HCT116 (cell line): Measurements from ENCODE around the gene NOSIP. TPM values are rescaled to one million over a fixed set of nuclear protein-coding genes. Genes with fewer than 3 reads are reported as not detected.

Source experiments
- ATAC-seq: fragments of 200-7000 bp; cut with Tn5 transposase; 2 replicates; pipeline ENCODE4 v1.9.1; 2020; ENCODE audit warnings: mild to moderate bottlenecking, moderate library complexity
- BruUV-seq: library from RNA; stranded (reverse); fragments of 400-500 nt; replicated peaks from 2 replicates; lab custom pipeline; 2021; lab: Mats Ljungman, UMichigan
- CTCF ChIA-PET: fragments of 300-600 bp; sonication (Branson Sonifier 250); formaldehyde crosslinking; loops from one replicate; lab custom pipeline; 2021; ENCODE audit warnings: antibody characterized with exemption; lab: Charles Lee
- POLR2A ChIA-PET: fragments of 300-600, 350-600 bp; sonication (Branson Sonifier 250); formaldehyde crosslinking; loops from one replicate; lab custom pipeline; 2021; ENCODE audit warnings: antibody characterized with exemption; lab: Charles Lee
- RAD21 ChIA-PET, 2 experiments: fragments of 300-600 bp; sonication (Branson Sonifier 250); formaldehyde crosslinking; loops; one replicate each; lab custom pipeline; 2023; ENCODE audit warnings: low total read pairs in 2 of 2; ENCODE audit not compliant: uncharacterized antibody in 2 of 2, unreplicated experiment in 2 of 2, low non-redundant PET in 1 of 2; lab: Charles Lee
- DNase-seq: peaks from one replicate; pipeline ENCODE4 v3.0.0-alpha.2; 2010; ENCODE audit warnings: low read depth, low spot score
- H2AFZ ChIP-seq: fragments of 200-600 bp; shearing (Covaris generic), sonication (generic); 2 replicates; pipeline ENCODE4 v1.6.1; 2017; ENCODE audit warnings: low read depth, mixed run types, mixed read lengths, antibody characterized with exemption, low read length; ENCODE audit not compliant: poor library complexity, severe bottlenecking
- H3K27ac ChIP-seq: 2 replicates; pipeline ENCODE4 v1.5.1; 2012; ENCODE audit warnings: low read depth, low read length
- H3K27me3 ChIP-seq: fragments of 200-600 bp; sonication (generic); 2 replicates; pipeline ENCODE4 v1.6.1; 2016; ENCODE audit warnings: mixed run types, low read length, mixed read lengths; ENCODE audit not compliant: insufficient read depth
- H3K36me3 ChIP-seq, 2 experiments: fragments of 200-500 bp in 1 of 2; fragments of 200-600 bp in 1 of 2; sonication (Bioruptor generic) in 1 of 2; sonication (generic) in 1 of 2; 2 replicates each; pipeline versions ENCODE4 v1.5.1 to v1.6.1; 2014 to 2016; ENCODE audit warnings: low read length in 2 of 2, inconsistent platforms in 1 of 2, mixed read lengths in 1 of 2, mixed run types in 1 of 2; ENCODE audit not compliant: insufficient read depth in 2 of 2, control insufficient read depth in 1 of 2
- H3K4me1 ChIP-seq, 2 experiments: fragments of 200-600 bp in 1 of 2; sonication (generic) in 1 of 2; 2 replicates each; pipeline versions ENCODE4 v1.5.1 to v1.6.1; 2012 to 2017; ENCODE audit warnings: low read length in 2 of 2, inconsistent platforms in 1 of 2, mild to moderate bottlenecking in 1 of 2, mixed read lengths in 1 of 2, mixed run types in 1 of 2, moderate library complexity in 1 of 2; ENCODE audit not compliant: insufficient read depth in 2 of 2, control insufficient read depth in 1 of 2
- H3K4me2 ChIP-seq: fragments of 200-600 bp; sonication (generic); 2 replicates; pipeline ENCODE4 v1.6.1; 2017; ENCODE audit warnings: mixed run types, low read length, mixed read lengths
- H3K4me3 ChIP-seq, 2 experiments: fragments of 200-600 bp in 1 of 2; sonication (generic) in 1 of 2; replicated peaks in 1 of 2; 2 replicates each; pipeline ENCODE4 v1.5.1; 2011 to 2016; ENCODE audit warnings: low read length in 2 of 2, control low read depth in 1 of 2, low read depth in 1 of 2, mild to moderate bottlenecking in 1 of 2, mixed read lengths in 1 of 2, mixed run types in 1 of 2
- H3K79me2 ChIP-seq: fragments of 200-600 bp; sonication (generic); 2 replicates; pipeline ENCODE4 v1.6.1; 2017; ENCODE audit warnings: mild to moderate bottlenecking, mixed run types, low read length, moderate library complexity, mixed read lengths; ENCODE audit not compliant: insufficient read depth
- H3K9ac ChIP-seq: fragments of 200-600 bp; sonication (generic); 2 replicates; pipeline ENCODE4 v1.6.1; 2016; ENCODE audit warnings: low read length, mixed read lengths
- H3K9me2 ChIP-seq: fragments of 200-600 bp; sonication (generic), shearing (Covaris generic); 2 replicates; pipeline ENCODE4 v1.6.1; 2017; ENCODE audit warnings: mixed run types, mild to moderate bottlenecking, moderate library complexity; ENCODE audit not compliant: insufficient read depth
- H3K9me3 ChIP-seq, 2 experiments: fragments of 200-500 bp in 1 of 2; fragments of 200-600 bp in 1 of 2; sonication (Bioruptor generic) in 1 of 2; sonication (generic) in 1 of 2; 2 replicates each; pipeline ENCODE4 v1.6.1; 2014 to 2017; ENCODE audit warnings: low read length in 2 of 2, mixed read lengths in 2 of 2, inconsistent platforms in 1 of 2, low read depth in 1 of 2, mild to moderate bottlenecking in 1 of 2, mixed run types in 1 of 2, moderate library complexity in 1 of 2; ENCODE audit not compliant: control insufficient read depth in 1 of 2, insufficient read depth in 1 of 2
- H4K20me1 ChIP-seq: fragments of 200-600 bp; sonication (generic), shearing (Covaris generic); 2 replicates; pipeline ENCODE4 v1.6.1; 2017; ENCODE audit warnings: mixed run types, mild to moderate bottlenecking, moderate library complexity; ENCODE audit not compliant: insufficient read depth
- CBX3 ChIP-seq: IDR thresholded peaks from 2 replicates; pipeline ENCODE4 v1.6.1; 2012; ENCODE audit warnings: low read depth
- CEBPB ChIP-seq: IDR thresholded peaks from 2 replicates; pipeline ENCODE4 v1.6.1; 2012; ENCODE audit warnings: low read depth
- EGR1 ChIP-seq: IDR thresholded peaks from 2 replicates; pipeline ENCODE4 v1.6.1; 2012; ENCODE audit warnings: low read depth
- ELF1 ChIP-seq: IDR thresholded peaks from 2 replicates; pipeline ENCODE4 v1.6.1; 2012; ENCODE audit warnings: low read depth, borderline replicate concordance
- FOSL1 ChIP-seq: IDR thresholded peaks from 2 replicates; pipeline ENCODE4 v1.6.1; 2012; ENCODE audit warnings: low read depth
- SIN3A ChIP-seq: IDR thresholded peaks from 2 replicates; pipeline ENCODE4 v1.6.1; 2012; ENCODE audit warnings: low read depth
- SRF ChIP-seq: IDR thresholded peaks from 2 replicates; pipeline ENCODE4 v1.6.1; 2012; ENCODE audit warnings: low read depth
- TCF7L2 ChIP-seq: IDR thresholded peaks from 2 replicates; pipeline ENCODE4 v1.7.0; 2011; ENCODE audit warnings: borderline replicate concordance, inconsistent platforms; ENCODE audit not compliant: insufficient read depth, insufficient read length; ENCODE audit errors: extremely low read depth
- YY1 ChIP-seq: IDR thresholded peaks from 2 replicates; pipeline ENCODE4 v1.6.1; 2011; ENCODE audit warnings: low read length, low read depth, moderate library complexity, mild to moderate bottlenecking; ENCODE audit not compliant: insufficient replicate concordance; ENCODE audit errors: extremely low read depth
- ZFX ChIP-seq: fragments of 450-650 bp; IDR thresholded peaks from 2 replicates; pipeline ENCODE4 v1.6.1; 2017
- ZNF274 ChIP-seq: fragments of 200-500 bp; sonication (Bioruptor generic); IDR thresholded peaks from 2 replicates; pipeline ENCODE4 v1.6.1; 2014; ENCODE audit warnings: mild to moderate bottlenecking, low read depth, low read length, inconsistent platforms
- intact Hi-C: fragments of 100-400 bp; cut with micrococcal nuclease; formaldehyde crosslinking; loops from 2 replicates; pipeline ENCODE4 v1.10.0; 2022
- total RNA-seq: library from RNA; stranded (reverse); gene quantifications from one replicate; pipeline ENCODE4 v1.2.1, GENCODE V29; 2021; ENCODE audit not compliant: unreplicated experiment
- TF ChIP-seq, protein P1 (sequence below): IDR thresholded peaks from 2 replicates; pipeline ENCODE4 v1.6.1; 2012
- TF ChIP-seq, protein P2 (sequence below): IDR thresholded peaks from 2 replicates; pipeline ENCODE4 v1.6.1; 2011; ENCODE audit warnings: mild to moderate bottlenecking, low read length, moderate library complexity; ENCODE audit not compliant: insufficient replicate concordance; ENCODE audit errors: extremely low read depth
- TF ChIP-seq, protein P3 (sequence below): IDR thresholded peaks from 2 replicates; pipeline ENCODE4 v1.6.1; 2012; ENCODE audit warnings: low read depth

Gene NOSIP
- total RNA-seq, 1 experiment from 2014 or later: 133 TPM

DNA sequence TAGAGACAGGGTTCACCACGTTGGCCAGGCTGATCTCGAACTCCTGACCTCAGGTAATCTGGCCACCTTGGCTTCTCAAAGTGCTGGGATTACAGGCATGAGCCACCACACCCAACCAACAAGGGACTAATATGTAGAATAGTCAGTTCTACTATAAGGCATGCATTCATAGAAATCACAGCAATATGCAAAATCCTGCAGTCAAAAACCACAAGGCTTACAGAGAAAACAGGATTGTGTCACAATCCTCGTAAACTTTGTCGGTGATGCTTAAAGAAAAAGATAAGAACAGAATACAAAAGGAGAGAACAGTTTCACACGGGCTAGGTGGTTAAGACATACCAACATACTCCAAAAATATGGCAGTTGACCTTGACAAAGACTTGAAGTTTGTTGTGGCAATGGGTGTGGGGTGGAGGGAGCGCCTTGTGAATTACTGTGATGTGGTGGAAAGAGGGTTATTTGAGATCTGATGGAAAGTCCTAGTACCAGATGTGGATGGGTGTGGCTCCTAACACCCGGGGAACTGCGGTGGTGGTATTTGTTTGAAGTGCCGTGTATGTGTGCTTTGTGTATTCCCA lies 12.4 kb downstream of the NOSIP start:
- CTCF ChIA-PET: interaction anchor here (1.5 kb wide), 1 partner anchor 65 kb away, joined by 4 read pairs; no protein-coding TSS in a partner anchor
- ATAC-seq: peak; percentile 30

DNA sequence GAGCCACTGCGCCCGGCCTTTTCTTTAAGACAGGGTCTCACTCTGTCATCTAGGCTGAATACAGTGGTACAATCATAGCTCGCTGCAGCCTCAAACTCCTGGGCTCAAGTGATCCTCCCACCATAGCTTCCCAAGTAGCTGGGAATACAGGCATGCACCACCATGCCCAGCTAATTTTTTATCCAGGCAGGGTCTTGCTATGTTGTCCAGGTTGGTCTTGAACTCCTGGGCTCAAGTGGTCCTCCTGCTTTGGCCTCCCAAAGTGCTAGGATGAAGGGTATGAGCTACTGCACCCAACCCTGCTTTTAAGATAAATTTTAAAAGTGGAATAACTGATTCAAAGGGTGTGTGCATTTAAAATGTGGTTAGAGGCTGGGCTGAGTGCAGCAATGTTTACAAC lies 14.1 kb downstream of the NOSIP start:
- Histone ChIP-seq H3K4me3 (no peak overlapping the region), H3K4me1 (peaks cover 21 to 24% of the 10 kb centered on the region in 2 experiments), H3K27ac (no peak overlapping the region), H3K4me2 (no peak overlapping the region), H3K9me3 (no peaks in the 10 kb centered on the region), H3K9ac (no peak overlapping the region), H4K20me1 (no peaks in the 10 kb centered on the region), H3K27me3 (no peaks in the 10 kb centered on the region), H3K36me3 (no peaks in the 10 kb centered on the region), H2AFZ (no peak overlapping the region), H3K79me2 (peaks cover 95% of the 10 kb centered on the region), H3K9me2 (no peaks in the 10 kb centered on the region)
- RAD21 ChIA-PET: no interaction called here
- intact Hi-C loops: no loop called here
- DNase-seq (no peak), ATAC-seq (no peak)
- BruUV-seq: no TSS peak
- POLR2A ChIA-PET: no interaction called here
- CTCF ChIA-PET: no interaction called here
- TF ChIP-seq EGR1: no peak
- TF ChIP-seq ZNF274: no peak
- no peak for TF ChIP-seq SIN3A
- no peak for TF ChIP-seq CEBPB
- TF ChIP-seq, protein P1, sequence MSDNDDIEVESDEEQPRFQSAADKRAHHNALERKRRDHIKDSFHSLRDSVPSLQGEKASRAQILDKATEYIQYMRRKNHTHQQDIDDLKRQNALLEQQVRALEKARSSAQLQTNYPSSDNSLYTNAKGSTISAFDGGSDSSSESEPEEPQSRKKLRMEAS: no peak
- TF ChIP-seq, protein P2, sequence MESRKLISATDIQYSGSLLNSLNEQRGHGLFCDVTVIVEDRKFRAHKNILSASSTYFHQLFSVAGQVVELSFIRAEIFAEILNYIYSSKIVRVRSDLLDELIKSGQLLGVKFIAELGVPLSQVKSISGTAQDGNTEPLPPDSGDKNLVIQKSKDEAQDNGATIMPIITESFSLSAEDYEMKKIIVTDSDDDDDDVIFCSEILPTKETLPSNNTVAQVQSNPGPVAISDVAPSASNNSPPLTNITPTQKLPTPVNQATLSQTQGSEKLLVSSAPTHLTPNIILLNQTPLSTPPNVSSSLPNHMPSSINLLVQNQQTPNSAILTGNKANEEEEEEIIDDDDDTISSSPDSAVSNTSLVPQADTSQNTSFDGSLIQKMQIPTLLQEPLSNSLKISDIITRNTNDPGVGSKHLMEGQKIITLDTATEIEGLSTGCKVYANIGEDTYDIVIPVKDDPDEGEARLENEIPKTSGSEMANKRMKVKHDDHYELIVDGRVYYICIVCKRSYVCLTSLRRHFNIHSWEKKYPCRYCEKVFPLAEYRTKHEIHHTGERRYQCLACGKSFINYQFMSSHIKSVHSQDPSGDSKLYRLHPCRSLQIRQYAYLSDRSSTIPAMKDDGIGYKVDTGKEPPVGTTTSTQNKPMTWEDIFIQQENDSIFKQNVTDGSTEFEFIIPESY: no peak
- TF ChIP-seq ELF1: no peak
- TF ChIP-seq SRF: no peak
- TF ChIP-seq YY1: no peak
- no peak for TF ChIP-seq ZFX
- no peak for TF ChIP-seq CBX3
- TF ChIP-seq, protein P3, sequence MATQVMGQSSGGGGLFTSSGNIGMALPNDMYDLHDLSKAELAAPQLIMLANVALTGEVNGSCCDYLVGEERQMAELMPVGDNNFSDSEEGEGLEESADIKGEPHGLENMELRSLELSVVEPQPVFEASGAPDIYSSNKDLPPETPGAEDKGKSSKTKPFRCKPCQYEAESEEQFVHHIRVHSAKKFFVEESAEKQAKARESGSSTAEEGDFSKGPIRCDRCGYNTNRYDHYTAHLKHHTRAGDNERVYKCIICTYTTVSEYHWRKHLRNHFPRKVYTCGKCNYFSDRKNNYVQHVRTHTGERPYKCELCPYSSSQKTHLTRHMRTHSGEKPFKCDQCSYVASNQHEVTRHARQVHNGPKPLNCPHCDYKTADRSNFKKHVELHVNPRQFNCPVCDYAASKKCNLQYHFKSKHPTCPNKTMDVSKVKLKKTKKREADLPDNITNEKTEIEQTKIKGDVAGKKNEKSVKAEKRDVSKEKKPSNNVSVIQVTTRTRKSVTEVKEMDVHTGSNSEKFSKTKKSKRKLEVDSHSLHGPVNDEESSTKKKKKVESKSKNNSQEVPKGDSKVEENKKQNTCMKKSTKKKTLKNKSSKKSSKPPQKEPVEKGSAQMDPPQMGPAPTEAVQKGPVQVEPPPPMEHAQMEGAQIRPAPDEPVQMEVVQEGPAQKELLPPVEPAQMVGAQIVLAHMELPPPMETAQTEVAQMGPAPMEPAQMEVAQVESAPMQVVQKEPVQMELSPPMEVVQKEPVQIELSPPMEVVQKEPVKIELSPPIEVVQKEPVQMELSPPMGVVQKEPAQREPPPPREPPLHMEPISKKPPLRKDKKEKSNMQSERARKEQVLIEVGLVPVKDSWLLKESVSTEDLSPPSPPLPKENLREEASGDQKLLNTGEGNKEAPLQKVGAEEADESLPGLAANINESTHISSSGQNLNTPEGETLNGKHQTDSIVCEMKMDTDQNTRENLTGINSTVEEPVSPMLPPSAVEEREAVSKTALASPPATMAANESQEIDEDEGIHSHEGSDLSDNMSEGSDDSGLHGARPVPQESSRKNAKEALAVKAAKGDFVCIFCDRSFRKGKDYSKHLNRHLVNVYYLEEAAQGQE: no peak

More for the DNA sequence above, 12.4 kb downstream of the NOSIP start:
- Histone ChIP-seq H4K20me1 (no peaks in the 10 kb centered on the region), H3K27ac (no peak overlapping the region; the same call in 1 of the 2 replicates), H3K4me3 (no peak overlapping the region), H2AFZ (no peak overlapping the region), H3K9ac (no peak overlapping the region), H3K4me2 (peak overlapping the region; percentile 25), H3K79me2 (peaks cover 95% of the 10 kb centered on the region), H3K27me3 (no peaks in the 10 kb centered on the region), H3K9me3 (no peaks in the 10 kb centered on the region), H3K4me1 (peaks cover 33 to 40% of the 10 kb centered on the region in 2 experiments), H3K36me3 (0 out of 4 replicates have a peak, but pooled peaks cover under 1 to 1% of the 10 kb centered on the region in 2 experiments), H3K9me2 (no peaks in the 10 kb centered on the region)
- RAD21 ChIA-PET: no interaction called here
- intact Hi-C loops: no loop called here
- no peak for DNase-seq
- BruUV-seq: no TSS peak
- peak; percentile 93 for TF ChIP-seq TCF7L2
- TF ChIP-seq FOSL1: no peak
- POLR2A ChIA-PET: no interaction called here
